Adrenal gland (tissue), 5 donors: ENCODE results near the gene COX4I2.

Experiments
- CTCF ChIP-seq, 6 experiments: fragments of 450-650 bp in 4 of 6; fragments of 200-600 bp in 2 of 6; sonication (generic) in 1 of 6; IDR thresholded peaks; 1 replicate in 5 of 6; 2 replicates in 1 of 6; pipeline versions ENCODE4 v1.5.1 to v1.8.0; 2016 to 2021; ENCODE audit warnings: antibody characterized with exemption in 6 of 6, mild to moderate bottlenecking in 2 of 6, moderate library complexity in 1 of 6
- POLR2A ChIP-seq, 2 donors: fragments of 450-650 bp; IDR thresholded peaks; one replicate each; pipeline ENCODE4 v1.6.1; 2017; ENCODE audit warnings: antibody characterized with exemption in 2 of 2, mild to moderate bottlenecking in 2 of 2, moderate library complexity in 1 of 2
- donor health status: DM: no; HTN: no; CAD: no.

GRCh38 chr20:31653561-31653960 lies 15.8 kb downstream of the COX4I2 start:
- TF ChIP-seq CTCF (IDR thresholded peaks at IDR 0.05) (no peak), POLR2A (IDR thresholded peaks at IDR 0.05) (no peak)
